Tibial artery (tissue), 4 donors: ENCODE results near the gene FRS2.

Experiments
- DNase-seq, 2 donors: peaks; one replicate each; pipeline ENCODE4 v3.0.0-alpha.2; 2019
- H3K27ac ChIP-seq, 2 donors: fragments of 200-600 bp; sonication (generic) in 1 of 2; 1 replicate in 1 of 2; 2 replicates in 1 of 2; pipeline ENCODE4 v1.5.1; 2018 to 2019; ENCODE audit warnings: mild to moderate bottlenecking in 1 of 2
- H3K27me3 ChIP-seq, 2 donors: fragments of 200-600 bp; sonication (generic) in 1 of 2; one replicate each; pipeline versions ENCODE4 v1.5.1 to v1.6.0; 2016 to 2019
- H3K36me3 ChIP-seq, 3 donors: fragments of 200-600 bp; sonication (generic) in 2 of 3; one replicate each; pipeline ENCODE4 v1.5.1; 2016 to 2019; ENCODE audit warnings: mild to moderate bottlenecking in 2 of 3
- H3K4me1 ChIP-seq, 4 donors: fragments of 200-600 bp; sonication (generic) in 2 of 4; 1 replicate in 3 of 4; 2 replicates in 1 of 4; pipeline ENCODE4 v1.5.1; 2016 to 2019
- H3K4me3 ChIP-seq, 2 donors: fragments of 200-600 bp; sonication (generic) in 1 of 2; 1 replicate in 1 of 2; 2 replicates in 1 of 2; pipeline ENCODE4 v1.5.1; 2018 to 2019; ENCODE audit warnings: mild to moderate bottlenecking in 2 of 2
- H3K9me3 ChIP-seq, 3 donors: fragments of 200-600 bp; sonication (generic) in 1 of 3; one replicate each; pipeline ENCODE4 v1.5.1; 2016 to 2019
- intact Hi-C: fragments of 100-400 bp; cut with DNase I; formaldehyde crosslinking; loops from one replicate; pipeline ENCODE4 v1.15.0; 2023; ENCODE audit warnings: low total_unique reads
- TF ChIP-seq, protein P1 (sequence below), 2 experiments: fragments of 200-600 bp in 1 of 2; fragments of 450-650 bp in 1 of 2; IDR thresholded peaks; one replicate each; pipeline ENCODE4 v1.5.1; 2017 to 2019; ENCODE audit warnings: antibody characterized with exemption in 2 of 2, mild to moderate bottlenecking in 1 of 2, moderate library complexity in 1 of 2

FRS2 gene

DNA sequence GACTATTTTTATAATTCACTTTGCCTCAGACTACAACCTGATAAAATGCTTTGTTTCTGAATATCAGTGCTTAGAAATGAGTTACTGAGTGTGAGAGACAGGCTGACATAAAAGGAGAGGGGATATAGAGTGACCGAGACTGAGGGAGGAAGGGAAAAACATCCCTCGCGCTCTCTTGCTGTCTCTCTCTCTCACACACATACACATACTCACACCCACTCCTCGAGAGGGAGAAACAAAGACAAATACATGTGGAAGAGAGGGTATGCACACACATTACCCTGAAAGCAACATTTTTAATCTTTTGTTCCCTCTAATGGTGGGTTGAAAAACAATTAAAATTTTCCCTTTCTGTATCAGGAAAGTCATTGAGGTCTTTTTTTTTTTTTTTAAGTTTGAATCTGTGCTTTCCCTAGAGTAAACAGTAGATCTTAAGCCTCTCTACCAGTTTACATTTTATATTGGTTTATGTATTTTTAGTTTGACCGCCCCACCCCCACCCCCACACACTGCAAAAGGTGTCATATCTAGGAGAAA is 45.3 kb downstream of the FRS2 start:
- H3K27ac ChIP-seq = no peak overlapping the region
- TF ChIP-seq, protein P1, sequence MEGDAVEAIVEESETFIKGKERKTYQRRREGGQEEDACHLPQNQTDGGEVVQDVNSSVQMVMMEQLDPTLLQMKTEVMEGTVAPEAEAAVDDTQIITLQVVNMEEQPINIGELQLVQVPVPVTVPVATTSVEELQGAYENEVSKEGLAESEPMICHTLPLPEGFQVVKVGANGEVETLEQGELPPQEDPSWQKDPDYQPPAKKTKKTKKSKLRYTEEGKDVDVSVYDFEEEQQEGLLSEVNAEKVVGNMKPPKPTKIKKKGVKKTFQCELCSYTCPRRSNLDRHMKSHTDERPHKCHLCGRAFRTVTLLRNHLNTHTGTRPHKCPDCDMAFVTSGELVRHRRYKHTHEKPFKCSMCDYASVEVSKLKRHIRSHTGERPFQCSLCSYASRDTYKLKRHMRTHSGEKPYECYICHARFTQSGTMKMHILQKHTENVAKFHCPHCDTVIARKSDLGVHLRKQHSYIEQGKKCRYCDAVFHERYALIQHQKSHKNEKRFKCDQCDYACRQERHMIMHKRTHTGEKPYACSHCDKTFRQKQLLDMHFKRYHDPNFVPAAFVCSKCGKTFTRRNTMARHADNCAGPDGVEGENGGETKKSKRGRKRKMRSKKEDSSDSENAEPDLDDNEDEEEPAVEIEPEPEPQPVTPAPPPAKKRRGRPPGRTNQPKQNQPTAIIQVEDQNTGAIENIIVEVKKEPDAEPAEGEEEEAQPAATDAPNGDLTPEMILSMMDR (IDR thresholded peaks at IDR 0.05) = no peak
- H3K9me3 ChIP-seq = no peaks in the 10 kb centered on the region
- DNase-seq = no peak
- no peaks in the 10 kb centered on the region for H3K36me3 ChIP-seq
- intact Hi-C loops = no loop called here
- H3K4me3 ChIP-seq = no peak overlapping the region
- peaks cover 0 to 63% (median 11%) of the 10 kb centered on the region in 4 donors for H3K4me1 ChIP-seq
- H3K27me3 ChIP-seq = no peaks in the 10 kb centered on the region

DNA sequence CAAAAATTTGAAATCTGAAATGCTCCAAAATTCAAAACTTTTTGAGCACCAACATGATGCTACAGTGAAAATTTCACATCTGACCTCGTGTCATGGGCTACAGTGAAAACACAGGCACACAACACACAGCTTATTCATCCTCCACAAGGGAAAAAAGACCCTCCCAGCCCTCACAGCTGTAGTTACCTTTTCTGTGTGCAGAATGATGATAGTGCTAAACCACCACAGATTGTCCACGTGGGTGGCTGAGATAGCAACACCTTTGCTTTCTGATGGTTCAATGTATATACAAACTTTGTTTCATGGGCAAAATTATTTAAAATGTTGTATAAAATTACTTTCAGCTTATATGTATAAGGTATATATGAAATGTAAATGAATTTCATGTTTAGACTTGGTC is 46.8 kb downstream of the FRS2 start:
- H3K27me3 ChIP-seq = no peaks in the 10 kb centered on the region
- no peaks in the 10 kb centered on the region for H3K36me3 ChIP-seq
- H3K4me3 ChIP-seq = no peak overlapping the region
- no peaks in the 10 kb centered on the region for H3K9me3 ChIP-seq
- no peak overlapping the region for H3K27ac ChIP-seq
- H3K4me1 ChIP-seq = peaks cover 0 to 52% (median 9%) of the 10 kb centered on the region in 4 donors
- TF ChIP-seq, protein P1 (IDR thresholded peaks at IDR 0.05) = no peak
- no peak for DNase-seq
- intact Hi-C loops = no loop called here

DNA sequence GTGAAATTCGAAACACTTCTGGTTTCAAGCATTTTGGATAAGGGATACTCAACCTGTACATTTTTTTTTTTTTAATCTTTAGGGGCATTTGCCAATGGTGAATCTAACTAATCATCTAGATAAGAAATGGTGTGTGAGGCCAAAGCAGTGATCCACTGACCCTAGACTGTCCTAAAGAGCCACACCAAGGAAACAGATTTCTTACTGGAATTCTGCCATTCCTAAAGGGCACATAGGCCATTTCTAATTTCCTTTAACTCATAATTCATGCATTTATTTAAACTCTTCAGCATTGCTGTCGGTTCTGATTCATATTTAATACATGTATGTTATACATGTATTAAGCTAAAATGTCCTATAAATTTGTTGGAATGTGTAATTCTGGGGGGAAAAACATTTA is 47.2 kb downstream of the FRS2 start:
- Histone ChIP-seq H3K27ac (no peak overlapping the region), H3K36me3 (no peaks in the 10 kb centered on the region), H3K4me3 (no peak overlapping the region), H3K4me1 (peaks cover 0 to 48% (median 9%) of the 10 kb centered on the region in 4 donors), H3K9me3 (peaks cover 0 to 1% (median 0%) of the 10 kb centered on the region in 3 donors), H3K27me3 (no peaks in the 10 kb centered on the region)
- TF ChIP-seq, protein P1 (IDR thresholded peaks at IDR 0.05) = no peak
- intact Hi-C loops = no loop called here
- DNase-seq = no peak

DNA sequence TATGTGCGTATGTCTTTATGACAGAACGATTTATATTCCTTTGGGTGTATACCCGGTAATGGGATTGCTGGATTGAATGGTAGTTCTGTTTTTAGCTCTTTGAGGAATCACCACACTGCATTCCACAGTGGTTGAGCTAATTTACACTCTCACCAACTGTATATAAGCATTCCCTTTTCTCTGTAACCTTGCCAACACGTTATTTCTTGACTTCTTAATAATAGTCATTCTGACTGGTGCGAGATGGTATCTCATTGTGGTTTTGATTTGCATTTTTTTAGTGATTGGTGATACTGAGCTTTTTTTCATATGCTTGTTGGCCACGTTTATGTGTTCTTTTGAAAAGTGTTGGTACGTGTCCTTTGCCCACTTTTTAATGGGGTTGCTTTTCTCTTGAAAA is 49.7 kb downstream of the FRS2 start:
- TF ChIP-seq, protein P1 (IDR thresholded peaks at IDR 0.05) = no peak
- Histone ChIP-seq H3K4me3 (no peak overlapping the region), H3K4me1 (peaks cover 0 to 32% (median 4%) of the 10 kb centered on the region in 4 donors), H3K27me3 (no peaks in the 10 kb centered on the region), H3K27ac (no peak overlapping the region), H3K9me3 (peaks cover 0 to 7% (median 0%) of the 10 kb centered on the region in 3 donors), H3K36me3 (no peaks in the 10 kb centered on the region)
- DNase-seq = no peak
- intact Hi-C loops = no loop called here

DNA sequence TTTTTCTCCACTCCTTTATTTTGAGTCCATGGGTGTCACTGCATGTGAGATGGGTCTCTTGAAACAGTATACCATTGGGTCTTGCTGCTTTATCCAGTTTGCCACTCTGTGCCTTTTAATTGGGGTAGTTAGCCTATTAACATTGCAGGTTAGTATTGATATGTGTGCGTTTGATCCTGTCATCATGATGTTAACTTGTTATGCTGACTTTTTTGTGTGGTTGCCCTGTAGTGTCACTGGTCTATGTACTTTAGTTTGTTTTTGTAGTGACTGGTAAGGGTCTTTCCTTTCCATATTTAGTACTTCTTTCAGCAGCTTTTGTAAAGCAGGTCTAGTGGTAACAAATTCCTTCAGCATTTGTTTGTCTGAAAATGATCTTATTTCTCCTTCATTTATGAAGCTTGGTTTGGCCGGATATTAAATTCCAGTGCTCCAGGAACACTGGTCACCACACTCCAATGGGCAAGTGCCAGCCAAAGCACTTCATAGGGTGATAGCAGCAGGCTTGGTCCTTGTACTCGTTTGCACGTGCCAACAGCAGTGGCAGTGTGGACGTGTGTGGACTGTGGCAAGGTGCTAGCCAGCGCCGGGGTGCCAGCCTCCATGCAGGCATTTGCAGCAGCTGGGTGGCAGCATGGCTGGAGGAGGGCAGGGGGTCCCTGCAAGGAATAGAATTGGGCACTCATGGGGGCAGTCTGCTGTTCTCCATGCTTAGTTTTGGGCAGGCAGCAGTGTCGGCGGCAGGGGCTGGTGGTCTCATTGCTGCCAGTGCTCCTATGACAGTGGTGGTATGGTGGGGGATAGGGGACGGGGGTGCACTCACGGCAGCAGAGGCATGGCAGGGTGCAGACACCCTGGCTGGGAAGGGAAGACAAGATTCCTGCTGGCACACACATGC is 53.5 kb downstream of the FRS2 start:
- Histone ChIP-seq H3K27ac (no peak overlapping the region), H3K9me3 (peaks cover 0 to 7% (median 0%) of the 10 kb centered on the region in 3 donors), H3K4me3 (no peak overlapping the region), H3K4me1 (peaks cover 0 to 48% (median 9%) of the 10 kb centered on the region in 4 donors), H3K27me3 (no peaks in the 10 kb centered on the region), H3K36me3 (no peaks in the 10 kb centered on the region)
- intact Hi-C loops = no loop called here
- TF ChIP-seq, protein P1 (IDR thresholded peaks at IDR 0.05) = no peak
- DNase-seq = no peak
